Esophagus squamous epithelium (tissue), 4 donors: ENCODE measurements around the gene KCNE4.

Experiments
- POLR2A ChIP-seq, 4 donors: fragments of 450-650 bp; IDR thresholded peaks; one replicate each; pipeline ENCODE4 v1.6.1; 2017; ENCODE audit warnings: antibody characterized with exemption in 4 of 4, mild to moderate bottlenecking in 4 of 4, moderate library complexity in 3 of 4
- TF ChIP-seq, protein P1 (sequence below), 6 experiments: fragments of 450-650 bp in 4 of 6; fragments of 200-600 bp in 2 of 6; sonication (generic) in 2 of 6; IDR thresholded peaks; one replicate each; pipeline ENCODE4 v1.5.1; 2016 to 2019; ENCODE audit warnings: antibody characterized with exemption in 6 of 6, mild to moderate bottlenecking in 4 of 6, moderate library complexity in 4 of 6

DNA sequence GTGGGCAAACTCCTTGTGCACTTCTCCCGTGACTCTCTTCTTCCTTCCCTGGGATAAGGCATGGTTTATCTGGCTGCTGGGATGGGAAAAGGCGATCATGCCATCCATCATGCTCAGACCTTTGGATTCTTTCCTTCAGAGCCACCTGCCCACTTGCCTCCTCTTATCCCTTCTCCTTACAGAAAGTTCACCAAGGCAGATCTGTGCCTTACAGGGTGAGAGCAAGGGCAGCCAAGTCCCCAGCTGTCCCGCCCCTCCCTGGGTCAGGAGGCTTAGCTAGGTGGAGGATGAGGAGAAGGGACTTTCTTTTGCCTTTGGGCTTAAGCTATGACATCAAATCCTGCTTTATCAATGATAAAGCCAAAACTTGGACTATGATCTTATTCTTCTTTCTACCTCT lies 47.6 kb downstream of the KCNE4 start:
- TF ChIP-seq, protein P1, sequence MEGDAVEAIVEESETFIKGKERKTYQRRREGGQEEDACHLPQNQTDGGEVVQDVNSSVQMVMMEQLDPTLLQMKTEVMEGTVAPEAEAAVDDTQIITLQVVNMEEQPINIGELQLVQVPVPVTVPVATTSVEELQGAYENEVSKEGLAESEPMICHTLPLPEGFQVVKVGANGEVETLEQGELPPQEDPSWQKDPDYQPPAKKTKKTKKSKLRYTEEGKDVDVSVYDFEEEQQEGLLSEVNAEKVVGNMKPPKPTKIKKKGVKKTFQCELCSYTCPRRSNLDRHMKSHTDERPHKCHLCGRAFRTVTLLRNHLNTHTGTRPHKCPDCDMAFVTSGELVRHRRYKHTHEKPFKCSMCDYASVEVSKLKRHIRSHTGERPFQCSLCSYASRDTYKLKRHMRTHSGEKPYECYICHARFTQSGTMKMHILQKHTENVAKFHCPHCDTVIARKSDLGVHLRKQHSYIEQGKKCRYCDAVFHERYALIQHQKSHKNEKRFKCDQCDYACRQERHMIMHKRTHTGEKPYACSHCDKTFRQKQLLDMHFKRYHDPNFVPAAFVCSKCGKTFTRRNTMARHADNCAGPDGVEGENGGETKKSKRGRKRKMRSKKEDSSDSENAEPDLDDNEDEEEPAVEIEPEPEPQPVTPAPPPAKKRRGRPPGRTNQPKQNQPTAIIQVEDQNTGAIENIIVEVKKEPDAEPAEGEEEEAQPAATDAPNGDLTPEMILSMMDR (IDR thresholded peaks at IDR 0.05), result no peak
- TF ChIP-seq POLR2A (IDR thresholded peaks at IDR 0.05), result no peak
